ENCODE data around the gene TTC4.

DNA sequence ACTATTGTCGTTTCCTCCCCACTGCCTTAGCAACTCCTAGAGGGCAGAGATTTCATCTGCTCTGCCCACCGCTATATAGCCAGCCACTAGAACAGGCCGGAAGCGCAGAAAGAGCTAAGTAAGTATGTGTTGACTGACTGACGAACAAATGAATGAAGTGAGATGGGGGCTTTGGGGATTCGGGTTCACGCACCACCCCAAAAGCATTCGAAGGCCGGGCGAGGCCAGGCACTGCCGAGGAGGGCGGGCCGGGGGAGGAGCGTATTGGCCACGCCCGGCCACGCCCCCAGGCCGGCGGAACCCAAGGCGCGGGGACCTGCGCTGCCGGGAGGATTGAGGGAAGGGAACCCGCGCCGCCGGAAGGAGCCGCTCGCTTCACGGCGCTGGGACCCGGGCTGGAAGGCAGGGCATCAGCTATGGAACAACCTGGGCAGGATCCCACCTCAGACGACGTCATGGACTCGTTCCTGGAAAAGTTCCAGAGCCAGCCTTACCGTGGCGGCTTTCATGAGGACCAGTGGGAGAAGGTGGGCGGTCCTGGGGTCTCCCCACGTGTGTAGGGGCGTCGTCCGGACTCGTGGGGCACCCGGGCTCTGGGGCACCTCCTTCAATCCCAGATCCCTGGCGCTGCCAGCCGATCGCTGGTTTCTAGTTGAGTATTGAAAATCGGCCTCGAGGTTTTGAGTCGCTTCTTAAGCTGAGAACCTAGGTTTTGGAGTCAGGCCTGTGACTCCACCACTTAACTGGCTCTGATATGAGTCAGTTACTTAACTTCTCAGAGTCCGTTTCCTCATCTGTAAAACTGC, at the start of gene TTC4:
- TF ChIP-seq, protein P1, sequence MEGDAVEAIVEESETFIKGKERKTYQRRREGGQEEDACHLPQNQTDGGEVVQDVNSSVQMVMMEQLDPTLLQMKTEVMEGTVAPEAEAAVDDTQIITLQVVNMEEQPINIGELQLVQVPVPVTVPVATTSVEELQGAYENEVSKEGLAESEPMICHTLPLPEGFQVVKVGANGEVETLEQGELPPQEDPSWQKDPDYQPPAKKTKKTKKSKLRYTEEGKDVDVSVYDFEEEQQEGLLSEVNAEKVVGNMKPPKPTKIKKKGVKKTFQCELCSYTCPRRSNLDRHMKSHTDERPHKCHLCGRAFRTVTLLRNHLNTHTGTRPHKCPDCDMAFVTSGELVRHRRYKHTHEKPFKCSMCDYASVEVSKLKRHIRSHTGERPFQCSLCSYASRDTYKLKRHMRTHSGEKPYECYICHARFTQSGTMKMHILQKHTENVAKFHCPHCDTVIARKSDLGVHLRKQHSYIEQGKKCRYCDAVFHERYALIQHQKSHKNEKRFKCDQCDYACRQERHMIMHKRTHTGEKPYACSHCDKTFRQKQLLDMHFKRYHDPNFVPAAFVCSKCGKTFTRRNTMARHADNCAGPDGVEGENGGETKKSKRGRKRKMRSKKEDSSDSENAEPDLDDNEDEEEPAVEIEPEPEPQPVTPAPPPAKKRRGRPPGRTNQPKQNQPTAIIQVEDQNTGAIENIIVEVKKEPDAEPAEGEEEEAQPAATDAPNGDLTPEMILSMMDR (IDR thresholded peaks at IDR 0.05; ENCODE audit: low read length): no peak
- no peak for TF ChIP-seq EZH2 (optimal IDR thresholded peaks at IDR 0.05; ENCODE audit: low read depth, low read length)

All from MM.1S (cell line).